HG02885 (cell line): Measurements from ENCODE around the gene GOLGA6L6.
"Not testable (repeated sequence)": the region's sequence is repeated elsewhere in the genome, so short reads cannot be mapped to it uniquely, and the experiment has no call there.

Experiments
- ATAC-seq: cut with Tn5 transposase; IDR thresholded peaks from one replicate; pipeline ENCODE4 v1.9.1; 2021; ENCODE audit warnings: mild to moderate bottlenecking; ENCODE audit not compliant: unreplicated experiment, poor library complexity

The GOLGA6L6 gene, protein sequence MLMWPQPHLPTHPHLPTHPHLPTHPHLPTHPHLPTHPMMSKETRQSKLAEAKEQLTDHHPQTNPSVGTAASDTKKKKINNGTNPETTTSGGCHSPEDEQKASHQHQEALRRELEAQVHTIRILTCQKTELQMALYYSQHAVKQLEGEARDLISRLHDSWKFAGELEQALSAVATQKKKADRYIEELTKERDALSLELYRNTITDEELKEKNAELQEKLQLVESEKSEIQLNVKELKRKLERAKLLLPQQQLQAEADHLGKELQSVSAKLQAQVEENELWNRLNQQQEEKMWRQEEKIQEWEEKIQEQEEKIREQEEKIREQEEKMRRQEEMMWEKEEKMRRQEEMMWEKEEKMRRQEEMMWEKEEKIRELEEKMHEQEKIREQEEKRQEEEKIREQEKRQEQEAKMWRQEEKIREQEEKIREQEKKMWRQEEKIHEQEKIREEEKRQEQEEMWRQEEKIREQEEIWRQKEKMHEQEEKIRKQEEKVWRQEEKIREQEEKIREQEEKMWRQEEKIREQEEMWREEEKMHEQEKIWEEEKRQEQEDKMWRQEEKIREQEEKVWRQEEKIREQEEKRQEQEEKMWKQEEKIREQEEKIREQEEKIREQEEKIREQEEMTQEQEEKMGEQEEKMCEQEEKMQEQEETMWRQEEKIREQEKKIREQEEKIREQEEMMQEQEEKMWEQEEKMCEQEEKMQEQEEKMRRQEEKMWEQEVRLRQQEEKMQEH

DNA sequence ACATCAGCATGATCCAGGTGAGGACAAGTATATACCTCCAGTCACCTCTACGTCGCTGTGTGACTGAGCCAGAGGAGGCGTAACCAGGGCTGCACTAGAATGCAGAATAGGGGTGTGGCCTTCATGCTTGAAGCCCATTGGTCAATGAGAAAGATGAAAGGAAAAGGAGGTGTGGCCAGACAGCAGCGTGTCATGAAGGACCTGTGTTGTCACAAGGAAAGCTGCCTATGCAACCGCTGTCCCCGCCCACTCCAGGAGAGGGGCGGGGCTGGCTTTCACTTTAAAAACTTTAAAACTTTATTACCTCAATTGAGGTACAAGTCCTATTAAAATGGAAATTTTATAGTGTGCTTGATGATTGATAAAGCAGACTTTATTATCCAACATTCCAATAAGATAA lies at the start of gene GOLGA6L6:
Gene GOLGA6L6 (minus strand): TSS at position 101 of the 400 bp plus-strand sequence. CDS start 91 bp downstream, at position 10.
- not testable (repeated sequence) for ATAC-seq

DNA sequence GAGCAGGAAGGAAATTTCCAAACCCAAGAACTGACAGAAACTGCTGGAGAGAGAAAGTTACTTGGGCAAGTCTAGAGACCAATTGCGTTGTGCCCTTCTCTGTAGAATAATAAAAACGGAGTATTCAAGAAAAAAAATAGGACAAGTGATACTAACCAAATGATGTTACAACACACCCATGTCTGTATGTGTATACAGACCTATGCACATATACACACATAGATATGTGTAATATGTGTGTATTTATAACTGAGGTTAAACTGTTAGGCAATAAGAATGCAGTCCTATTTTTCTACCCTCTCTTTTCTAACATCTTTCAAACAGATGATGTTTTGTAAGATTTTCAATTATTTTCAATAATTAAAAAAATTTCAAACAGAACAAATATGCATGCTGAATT lies 48.5 kb upstream of the GOLGA6L6 start:
- not testable (repeated sequence) for ATAC-seq

DNA sequence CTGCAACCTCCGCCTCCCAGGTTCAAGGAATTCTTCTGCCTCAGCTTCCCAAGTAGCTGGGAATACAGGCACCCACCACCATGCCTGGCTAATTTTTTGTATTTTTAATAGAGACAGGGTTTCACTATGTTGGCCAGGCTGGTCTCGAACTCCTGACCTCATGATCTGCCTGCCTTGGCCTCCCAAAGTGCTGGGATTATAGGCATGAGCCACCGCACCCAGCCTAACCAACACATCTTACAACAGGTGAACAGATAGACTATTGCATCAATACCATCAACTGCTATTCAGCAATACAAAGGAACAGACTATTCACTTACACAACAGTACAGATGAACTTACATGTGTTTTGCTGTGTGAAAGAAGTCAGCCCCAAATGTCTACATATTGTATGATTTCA lies 45.2 kb upstream of the GOLGA6L6 start:
- ATAC-seq: not testable (repeated sequence)

DNA sequence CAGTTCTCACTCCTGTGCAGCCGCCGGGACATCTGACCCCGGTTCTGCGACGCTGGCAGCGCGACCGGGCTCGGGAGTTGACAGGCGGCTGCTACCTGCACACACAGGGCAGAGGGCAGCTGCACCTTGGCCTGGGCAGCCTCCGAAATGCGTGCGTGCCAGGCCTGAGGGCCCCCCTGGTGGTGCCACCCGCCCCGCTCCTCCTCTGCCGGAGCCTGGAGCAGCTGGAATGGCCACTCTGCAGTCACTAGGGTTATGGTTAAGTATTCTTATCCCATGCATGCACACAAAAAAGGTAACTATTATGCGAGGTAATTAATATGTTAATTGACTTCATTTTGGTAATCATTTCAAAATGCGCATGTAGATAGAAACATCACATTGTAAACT lies 41.1 kb upstream of the GOLGA6L6 start:
- ATAC-seq: not testable (repeated sequence)

DNA sequence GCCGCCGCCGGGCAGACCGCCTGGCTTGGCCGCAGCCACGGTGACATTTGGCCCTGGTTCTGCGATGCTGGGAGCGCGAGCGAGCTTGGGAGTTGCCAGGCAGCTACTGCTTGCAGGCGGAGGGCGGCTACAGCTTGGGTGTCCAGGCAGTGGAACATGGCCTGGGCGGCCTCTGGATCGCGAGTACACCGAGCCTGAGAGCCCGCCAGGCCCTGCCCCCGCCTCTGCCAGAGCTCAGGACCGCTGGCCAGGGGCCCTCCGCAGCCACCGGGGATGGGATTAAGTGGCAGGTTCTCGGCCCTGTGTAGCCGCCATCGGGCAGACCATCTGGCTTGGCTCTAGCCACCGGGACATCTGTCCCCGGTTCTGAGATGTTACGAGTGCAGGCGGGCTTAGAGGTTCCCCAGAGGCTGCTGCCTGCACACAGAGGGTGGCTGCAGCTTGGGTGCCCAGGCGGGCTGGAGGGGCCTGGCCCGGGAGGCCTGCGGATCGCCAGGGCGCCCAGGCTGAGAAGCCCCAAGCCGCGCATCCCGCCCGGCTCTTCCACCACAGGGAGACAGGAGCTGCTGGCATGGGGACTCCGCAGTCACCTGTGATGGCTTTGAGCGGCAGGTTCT lies 40.6 kb upstream of the GOLGA6L6 start:
- not testable (repeated sequence) for ATAC-seq

DNA sequence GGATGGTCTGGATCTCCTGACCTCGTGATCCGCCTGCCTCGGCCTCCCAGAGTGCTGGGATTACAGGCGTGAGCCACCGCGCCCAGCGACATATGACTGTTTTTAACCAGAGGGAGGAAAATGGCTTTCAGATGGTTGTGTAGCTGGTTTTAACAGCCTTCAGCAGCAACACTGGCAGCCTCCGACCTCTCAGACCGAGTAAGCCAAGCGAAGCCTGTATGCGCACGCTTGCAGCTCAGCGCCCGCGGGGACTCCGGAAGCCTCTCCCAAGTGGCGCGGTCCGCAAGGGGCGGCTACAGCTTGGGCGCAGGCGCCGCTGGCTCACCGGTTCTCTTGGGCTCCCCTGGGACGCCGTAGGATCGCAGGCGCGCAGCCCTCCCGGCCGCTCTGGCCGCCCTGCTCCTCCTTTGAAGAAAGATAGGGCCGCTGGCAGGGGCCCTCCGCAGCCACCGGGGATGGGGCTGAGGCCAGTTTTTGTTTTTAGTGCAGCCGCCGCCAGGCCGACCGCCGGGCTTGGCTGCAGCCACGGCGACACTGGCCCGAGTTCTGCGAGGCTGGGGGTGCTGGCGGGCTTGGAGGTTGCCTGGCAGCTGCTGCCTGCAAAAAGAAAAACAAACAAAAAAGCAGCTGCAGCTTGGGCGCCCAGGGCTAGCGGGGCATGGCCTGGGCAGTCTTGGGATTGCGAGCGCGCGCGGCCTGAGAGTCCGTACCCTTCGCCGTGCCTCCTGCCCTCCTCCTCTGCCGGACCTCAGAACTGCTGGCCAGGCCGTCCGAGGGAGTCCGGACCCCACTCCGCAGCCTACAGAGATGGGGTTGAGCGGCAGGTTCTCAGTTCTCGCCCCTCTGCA lies 39.9 kb upstream of the GOLGA6L6 start:
- not testable (repeated sequence) for ATAC-seq

DNA sequence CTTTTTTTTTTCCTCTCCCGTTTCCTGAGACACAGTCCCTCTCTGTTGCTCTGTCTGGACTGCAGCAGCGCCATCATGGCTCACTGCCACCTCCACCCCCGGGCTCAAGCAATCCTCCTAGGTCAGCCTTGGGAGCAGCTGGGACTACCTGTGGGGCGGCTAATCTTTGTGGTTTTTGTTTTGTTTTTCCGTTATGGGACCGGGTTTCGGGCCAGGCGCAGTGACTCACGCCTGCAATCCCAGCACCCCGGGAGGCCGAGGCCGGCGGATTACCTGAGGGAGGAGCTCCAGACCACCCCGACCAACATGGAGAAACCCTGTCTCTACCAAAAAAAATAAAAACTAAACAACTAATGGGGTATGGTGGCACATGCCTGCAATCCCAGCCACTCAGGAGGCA lies 38.1 kb upstream of the GOLGA6L6 start:
- not testable (repeated sequence) for ATAC-seq

DNA sequence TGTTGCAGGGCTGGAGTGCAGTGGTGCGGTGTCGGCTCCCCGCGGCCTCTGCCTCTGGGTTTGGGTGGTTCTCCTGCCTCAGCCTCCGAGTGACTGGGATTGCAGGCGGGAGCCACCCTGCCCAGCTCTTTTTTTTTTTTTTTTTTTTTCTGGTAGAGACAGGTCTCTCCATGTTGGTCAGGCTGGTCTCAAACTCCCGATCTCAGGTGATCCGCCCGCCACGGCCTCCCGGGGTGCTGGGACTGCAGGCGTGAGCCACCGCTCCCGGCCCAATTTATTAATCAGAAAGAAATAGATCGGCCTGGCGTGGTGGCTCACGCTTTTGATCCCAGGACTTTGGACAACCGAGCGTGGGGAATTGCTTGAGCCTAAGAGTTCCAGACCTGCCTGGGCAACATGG lies 9.7 kb upstream of the GOLGA6L6 start:
- ATAC-seq: not testable (repeated sequence)

DNA sequence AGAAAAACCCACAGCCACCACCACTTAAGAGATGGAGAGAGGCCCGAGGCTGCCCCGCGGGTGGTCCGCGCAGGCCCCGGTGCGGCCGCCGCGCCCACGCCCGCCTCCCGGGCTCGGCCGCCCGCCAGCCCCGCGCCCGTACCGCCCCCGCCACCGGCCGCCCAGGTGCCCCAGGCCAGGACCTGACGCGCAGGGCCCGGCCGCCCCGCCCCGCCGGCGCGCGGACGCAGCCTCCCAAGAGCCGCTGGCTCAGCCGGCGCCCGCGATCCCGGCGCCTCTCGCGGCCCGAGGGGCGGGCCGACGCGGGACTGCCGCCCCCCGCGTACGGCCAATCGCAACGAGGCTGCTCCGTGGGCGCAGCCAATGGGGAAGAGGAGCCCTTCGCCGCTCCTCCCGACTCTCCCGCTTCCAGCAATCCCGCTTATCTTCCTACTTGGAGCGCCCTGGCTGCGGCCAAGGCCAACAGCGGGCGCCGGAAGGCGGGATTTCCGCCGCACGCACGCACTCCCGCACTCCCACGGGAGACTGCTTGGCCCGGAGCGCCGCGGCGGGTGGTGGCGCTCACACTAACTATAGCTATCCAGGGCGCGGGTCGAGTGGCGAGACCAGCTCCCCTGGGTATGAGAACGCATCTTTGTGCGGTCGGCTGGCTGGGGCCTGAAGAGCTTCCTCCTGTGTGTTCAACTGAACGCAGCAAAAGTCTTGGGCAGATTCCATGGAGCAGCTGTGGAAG lies 35.5 kb downstream of the GOLGA6L6 start:
- peak; percentile 54 for ATAC-seq

DNA sequence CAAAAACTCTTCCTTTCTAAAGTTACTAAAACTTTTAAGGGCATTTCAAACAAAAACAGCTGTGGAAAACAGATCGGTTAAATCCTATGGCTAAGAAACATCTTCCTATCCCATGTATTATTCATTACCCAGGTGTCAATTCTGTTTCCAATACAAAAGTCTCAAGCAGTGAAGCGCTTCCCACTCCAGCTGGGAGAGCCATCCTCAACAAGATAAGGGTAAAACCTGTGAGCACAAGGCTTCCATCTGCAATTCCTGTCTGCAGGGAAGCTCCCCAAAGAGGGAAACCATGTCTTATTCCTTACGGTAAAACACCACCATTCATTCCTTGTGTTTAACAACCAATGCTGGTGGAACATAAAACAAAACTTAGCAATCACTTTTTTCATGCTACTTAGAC lies 38.8 kb downstream of the GOLGA6L6 start:
- ATAC-seq: not testable (repeated sequence)

DNA sequence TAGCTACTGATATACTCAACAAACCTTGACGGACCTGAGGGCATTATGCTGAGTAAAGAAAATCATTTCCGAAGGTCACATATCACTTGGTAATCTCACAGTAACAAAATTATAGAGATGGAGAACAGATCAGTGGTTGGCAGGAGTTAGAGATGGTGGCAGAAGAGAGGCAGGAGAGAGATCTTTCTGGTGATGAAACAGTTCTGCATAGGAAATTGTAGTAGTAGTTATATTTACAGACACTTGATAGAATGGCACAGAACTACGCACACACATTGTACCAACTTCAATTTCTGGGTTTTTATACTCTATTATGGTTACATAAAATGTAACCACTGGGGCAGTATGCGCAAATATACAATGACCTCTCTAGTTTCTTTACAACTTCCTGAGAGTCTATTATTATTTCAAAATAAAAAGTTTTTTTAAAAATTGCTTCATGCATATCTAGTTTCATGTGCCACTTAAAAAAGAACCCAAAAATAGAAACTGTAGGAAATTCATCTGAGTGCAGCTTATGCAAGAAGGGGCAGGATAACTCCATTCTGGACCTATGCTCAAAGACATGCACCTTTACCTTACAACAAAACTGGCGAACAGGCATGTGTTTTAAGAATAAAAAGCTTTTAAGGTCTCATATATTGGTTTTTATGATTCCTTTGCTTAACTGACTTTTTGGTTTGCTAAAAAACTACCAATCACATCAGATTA lies 39.9 kb downstream of the GOLGA6L6 start:
- ATAC-seq: not testable (repeated sequence)

DNA sequence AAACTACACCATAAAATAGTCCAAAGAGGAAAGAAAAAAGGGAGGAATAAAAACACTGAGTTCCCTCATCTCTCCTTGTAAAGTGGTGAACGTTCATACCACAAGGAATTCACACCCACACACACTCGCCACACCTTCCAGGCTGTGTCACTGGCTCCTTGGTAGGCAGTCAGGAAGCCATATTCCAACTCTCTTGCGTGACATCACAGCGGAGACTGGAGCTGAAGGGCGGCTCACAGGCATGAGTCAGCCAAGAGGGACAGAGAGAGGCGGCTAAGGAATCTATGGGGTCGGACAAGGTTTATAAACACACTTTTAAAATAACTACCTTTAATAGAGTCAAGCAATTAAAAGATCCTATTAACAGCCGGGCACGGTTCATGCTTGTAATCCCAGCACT lies 43.8 kb downstream of the GOLGA6L6 start:
- not testable (repeated sequence) for ATAC-seq

DNA sequence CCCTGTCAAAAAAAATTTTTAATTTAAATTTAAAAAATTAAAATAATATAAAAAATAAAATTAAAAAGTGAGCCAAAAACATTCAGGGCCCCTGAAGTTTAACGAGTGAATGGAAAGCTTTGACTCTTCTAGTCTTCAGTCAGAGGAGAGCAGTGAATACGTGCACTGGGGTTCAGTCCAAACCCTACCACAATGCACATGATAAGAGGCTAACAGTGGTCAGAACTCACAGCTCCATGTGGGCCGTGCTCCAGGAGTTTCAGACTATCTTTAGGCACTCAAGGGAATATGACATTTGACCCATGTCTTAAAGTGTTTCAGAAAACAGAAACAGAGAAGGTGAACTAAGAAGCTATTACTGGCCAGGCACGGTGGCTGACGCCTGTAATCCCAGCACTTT lies 48.6 kb downstream of the GOLGA6L6 start:
- ATAC-seq: not testable (repeated sequence)

DNA sequence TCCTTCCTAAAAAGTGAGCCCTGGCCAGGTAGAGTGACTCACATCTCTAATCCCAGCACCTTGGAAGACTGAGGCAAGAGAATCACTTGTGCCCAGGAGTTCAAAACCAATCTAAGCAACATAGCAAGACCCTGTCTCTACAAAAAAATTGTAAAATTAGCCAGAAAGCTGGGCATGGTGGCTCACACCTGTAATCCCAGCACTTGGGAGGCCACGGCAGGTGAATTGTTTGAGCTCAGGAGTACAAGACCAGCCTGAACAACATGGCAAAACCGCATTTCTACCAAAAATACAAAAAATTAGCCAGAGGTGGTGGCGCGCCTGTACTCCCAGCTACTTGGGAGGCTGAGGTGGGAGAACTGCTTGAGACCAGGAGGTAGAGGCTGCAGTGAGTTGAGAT lies 49.0 kb downstream of the GOLGA6L6 start:
- ATAC-seq: not testable (repeated sequence)

DNA sequence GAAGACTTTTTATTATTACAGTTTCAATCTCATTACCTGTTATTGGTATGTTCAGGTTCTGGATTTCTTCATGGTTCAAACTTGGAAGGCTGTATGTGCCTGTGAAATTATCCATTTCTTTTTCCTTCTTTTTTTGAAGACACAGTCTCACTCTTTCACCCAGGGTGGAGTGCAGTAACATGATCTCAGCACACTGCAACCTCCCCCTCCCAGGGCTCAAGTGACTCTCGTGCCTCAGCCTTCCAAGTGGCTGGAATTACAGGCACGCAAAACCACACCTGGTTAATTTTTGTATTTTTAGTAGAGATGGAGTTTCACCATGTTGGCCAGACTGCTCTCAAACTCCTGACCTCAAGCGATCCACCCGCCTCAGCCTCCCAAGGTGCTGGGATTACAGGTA lies 52.3 kb downstream of the GOLGA6L6 start:
- not testable (repeated sequence) for ATAC-seq
